ENCODE data around the gene COIL. TPM values are rescaled to one million over a fixed set of nuclear protein-coding genes. Genes with fewer than 3 reads are reported as not detected.

The COIL gene
- total RNA-seq, 6 donors from 2014 or later = 6.1 to 16.6 (median 9.5) TPM

GRCh38 chr17:56937687-56938086 lies 23.2 kb downstream of the COIL start:
- H3K4me3 ChIP-seq = no peak overlapping the region
- TF ChIP-seq, protein P1, sequence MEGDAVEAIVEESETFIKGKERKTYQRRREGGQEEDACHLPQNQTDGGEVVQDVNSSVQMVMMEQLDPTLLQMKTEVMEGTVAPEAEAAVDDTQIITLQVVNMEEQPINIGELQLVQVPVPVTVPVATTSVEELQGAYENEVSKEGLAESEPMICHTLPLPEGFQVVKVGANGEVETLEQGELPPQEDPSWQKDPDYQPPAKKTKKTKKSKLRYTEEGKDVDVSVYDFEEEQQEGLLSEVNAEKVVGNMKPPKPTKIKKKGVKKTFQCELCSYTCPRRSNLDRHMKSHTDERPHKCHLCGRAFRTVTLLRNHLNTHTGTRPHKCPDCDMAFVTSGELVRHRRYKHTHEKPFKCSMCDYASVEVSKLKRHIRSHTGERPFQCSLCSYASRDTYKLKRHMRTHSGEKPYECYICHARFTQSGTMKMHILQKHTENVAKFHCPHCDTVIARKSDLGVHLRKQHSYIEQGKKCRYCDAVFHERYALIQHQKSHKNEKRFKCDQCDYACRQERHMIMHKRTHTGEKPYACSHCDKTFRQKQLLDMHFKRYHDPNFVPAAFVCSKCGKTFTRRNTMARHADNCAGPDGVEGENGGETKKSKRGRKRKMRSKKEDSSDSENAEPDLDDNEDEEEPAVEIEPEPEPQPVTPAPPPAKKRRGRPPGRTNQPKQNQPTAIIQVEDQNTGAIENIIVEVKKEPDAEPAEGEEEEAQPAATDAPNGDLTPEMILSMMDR (IDR thresholded peaks at IDR 0.05) = no peak
- TF ChIP-seq POLR2A (IDR thresholded peaks at IDR 0.05) (no peak), POLR2AphosphoS5 (IDR thresholded peaks at IDR 0.05) (no peak), EP300 (IDR thresholded peaks at IDR 0.05) (no peak)
- H3K27ac ChIP-seq = peak overlapping the region in 1 of 4 donors; percentile 2
- H3K36me3 ChIP-seq = peaks cover 4 to 69% (median 19%) of the 10 kb centered on the region in 4 donors
- H3K4me1 ChIP-seq = no peaks in the 10 kb centered on the region
- DNase-seq (no peak), ATAC-seq (ENCODE audit: low FRiP score in 2 of 2) (no peak)
- H3K9me3 ChIP-seq = no peaks in the 10 kb centered on the region
- no peaks in the 10 kb centered on the region for H3K27me3 ChIP-seq
- 67 to 79% methylated on average over 2 of the region's 2 CpGs for WGBS, 2 donors

GRCh38 chr17:56936697-56937322 lies 24.0 kb downstream of the COIL start:
- ATAC-seq (ENCODE audit: low FRiP score in 2 of 2) = no peak
- Histone ChIP-seq H3K4me3 (no peak overlapping the region), H3K27ac (peak overlapping the region in 1 of 4 donors; percentile 2), H3K9me3 (no peaks in the 10 kb centered on the region), H3K36me3 (peaks cover 4 to 65% (median 14%) of the 10 kb centered on the region in 4 donors), H3K4me1 (no peaks in the 10 kb centered on the region), H3K27me3 (no peaks in the 10 kb centered on the region)
- no peak for DNase-seq
- 69 to 77% methylated on average over 6 of the region's 6 CpGs for WGBS, 2 donors
- TF ChIP-seq EP300 (IDR thresholded peaks at IDR 0.05) = no peak
- no peak for TF ChIP-seq POLR2A (IDR thresholded peaks at IDR 0.05)
- TF ChIP-seq, protein P1 (IDR thresholded peaks at IDR 0.05) = no peak
- TF ChIP-seq POLR2AphosphoS5 (IDR thresholded peaks at IDR 0.05) = no peak

- peaks cover 0 to 52% (median 6%) of the 10 kb centered on the region in 4 donors for H3K36me3 ChIP-seq
- TF ChIP-seq EP300 (IDR thresholded peaks at IDR 0.05) (no peak), POLR2A (IDR thresholded peaks at IDR 0.05) (no peak), POLR2AphosphoS5 (IDR thresholded peaks at IDR 0.05) (no peak)
- TF ChIP-seq, protein P1 (IDR thresholded peaks at IDR 0.05) = no peak
Measured at GRCh38 chr17:56935461-56935860, 25.4 kb downstream of the COIL start.

GRCh38 chr17:56934280-56934679 lies 26.6 kb downstream of the COIL start:
- Histone ChIP-seq H3K9me3 (no peaks in the 10 kb centered on the region), H3K27ac (no peak overlapping the region), H3K27me3 (no peaks in the 10 kb centered on the region), H3K36me3 (peaks cover 0 to 45% (median 5%) of the 10 kb centered on the region in 4 donors), H3K4me3 (no peak overlapping the region), H3K4me1 (no peaks in the 10 kb centered on the region)
- WGBS, 2 donors = 93 to 94% methylated on average over 4 of the region's 4 CpGs
- no peak for DNase-seq
- ATAC-seq (ENCODE audit: low FRiP score in 2 of 2) = no peak
- TF ChIP-seq, protein P1 (IDR thresholded peaks at IDR 0.05) = no peak
- TF ChIP-seq POLR2AphosphoS5 (IDR thresholded peaks at IDR 0.05) (no peak), POLR2A (IDR thresholded peaks at IDR 0.05) (no peak), EP300 (IDR thresholded peaks at IDR 0.05) (no peak)

More at GRCh38 chr17:56935461-56935860, 25.4 kb downstream of the COIL start:
- DNase-seq = no peak
- Histone ChIP-seq H3K27me3 (no peaks in the 10 kb centered on the region), H3K4me3 (no peak overlapping the region), H3K4me1 (no peaks in the 10 kb centered on the region), H3K27ac (no peak overlapping the region), H3K9me3 (no peaks in the 10 kb centered on the region)
- peak in 1 of 2 donors; percentile 46 for ATAC-seq (ENCODE audit: low FRiP score in 2 of 2)
- WGBS, 2 donors = 74 to 90% methylated on average over 3 of the region's 3 CpGs

DNA sequence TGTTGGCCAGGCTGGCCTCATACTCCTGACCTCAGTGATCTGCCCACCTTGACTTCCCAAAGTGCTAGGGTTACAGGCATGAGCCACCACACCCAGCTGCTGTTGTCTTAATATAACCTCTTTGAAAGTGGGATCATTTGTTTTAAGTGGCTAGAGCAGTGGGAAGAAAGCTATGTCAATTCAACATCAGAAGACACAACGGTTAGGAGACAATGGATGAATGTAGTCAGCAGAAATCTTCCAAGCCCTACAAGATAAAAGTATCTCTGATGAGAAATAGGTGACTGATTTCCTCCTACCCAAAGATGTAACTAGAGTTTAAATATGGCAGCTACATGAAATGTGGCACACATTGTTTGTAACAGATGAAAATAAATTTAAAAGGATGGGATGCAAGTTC lies 27.0 kb downstream of the COIL start:
- DNase-seq = no peak
- Histone ChIP-seq H3K4me3 (no peak overlapping the region), H3K36me3 (peaks cover 0 to 41% (median 5%) of the 10 kb centered on the region in 4 donors), H3K9me3 (no peaks in the 10 kb centered on the region), H3K27ac (no peak overlapping the region), H3K27me3 (no peaks in the 10 kb centered on the region), H3K4me1 (no peaks in the 10 kb centered on the region)
- TF ChIP-seq POLR2AphosphoS5 (IDR thresholded peaks at IDR 0.05) (no peak), EP300 (IDR thresholded peaks at IDR 0.05) (no peak), POLR2A (IDR thresholded peaks at IDR 0.05) (no peak)
- TF ChIP-seq, protein P1 (IDR thresholded peaks at IDR 0.05) = no peak
- WGBS, 2 donors = 100% methylated on average over 1 of the region's 1 CpG
- ATAC-seq (ENCODE audit: low FRiP score in 2 of 2) = no peak
